HL-60 (cell line): ENCODE measurements around the gene SHKBP1.

Experiments used
- CTCF ChIP-seq: IDR thresholded peaks from one replicate; pipeline ENCODE4 v1.5.1; 2011; ENCODE audit warnings: low read length, control low read depth, inconsistent platforms; ENCODE audit not compliant: insufficient read depth
- POLR2AphosphoS5 ChIP-seq: IDR thresholded peaks from 2 replicates; pipeline ENCODE4 v1.6.1; 2012; ENCODE audit warnings: low read depth
- TF ChIP-seq, protein P1 (sequence below): IDR thresholded peaks from 2 replicates; pipeline ENCODE4 v1.6.1; 2012; ENCODE audit warnings: low read depth; ENCODE audit not compliant: insufficient replicate concordance

- TF ChIP-seq CTCF, result no peak
- TF ChIP-seq, protein P1, sequence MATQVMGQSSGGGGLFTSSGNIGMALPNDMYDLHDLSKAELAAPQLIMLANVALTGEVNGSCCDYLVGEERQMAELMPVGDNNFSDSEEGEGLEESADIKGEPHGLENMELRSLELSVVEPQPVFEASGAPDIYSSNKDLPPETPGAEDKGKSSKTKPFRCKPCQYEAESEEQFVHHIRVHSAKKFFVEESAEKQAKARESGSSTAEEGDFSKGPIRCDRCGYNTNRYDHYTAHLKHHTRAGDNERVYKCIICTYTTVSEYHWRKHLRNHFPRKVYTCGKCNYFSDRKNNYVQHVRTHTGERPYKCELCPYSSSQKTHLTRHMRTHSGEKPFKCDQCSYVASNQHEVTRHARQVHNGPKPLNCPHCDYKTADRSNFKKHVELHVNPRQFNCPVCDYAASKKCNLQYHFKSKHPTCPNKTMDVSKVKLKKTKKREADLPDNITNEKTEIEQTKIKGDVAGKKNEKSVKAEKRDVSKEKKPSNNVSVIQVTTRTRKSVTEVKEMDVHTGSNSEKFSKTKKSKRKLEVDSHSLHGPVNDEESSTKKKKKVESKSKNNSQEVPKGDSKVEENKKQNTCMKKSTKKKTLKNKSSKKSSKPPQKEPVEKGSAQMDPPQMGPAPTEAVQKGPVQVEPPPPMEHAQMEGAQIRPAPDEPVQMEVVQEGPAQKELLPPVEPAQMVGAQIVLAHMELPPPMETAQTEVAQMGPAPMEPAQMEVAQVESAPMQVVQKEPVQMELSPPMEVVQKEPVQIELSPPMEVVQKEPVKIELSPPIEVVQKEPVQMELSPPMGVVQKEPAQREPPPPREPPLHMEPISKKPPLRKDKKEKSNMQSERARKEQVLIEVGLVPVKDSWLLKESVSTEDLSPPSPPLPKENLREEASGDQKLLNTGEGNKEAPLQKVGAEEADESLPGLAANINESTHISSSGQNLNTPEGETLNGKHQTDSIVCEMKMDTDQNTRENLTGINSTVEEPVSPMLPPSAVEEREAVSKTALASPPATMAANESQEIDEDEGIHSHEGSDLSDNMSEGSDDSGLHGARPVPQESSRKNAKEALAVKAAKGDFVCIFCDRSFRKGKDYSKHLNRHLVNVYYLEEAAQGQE, result no peak
- no peak for TF ChIP-seq POLR2AphosphoS5
These were observed 33.6 kb upstream of the SHKBP1 start for GRCh38 chr19:40543029-40543597.
